Right forelimb (tissue), 1 donor: ENCODE data around the gene ZC3H10.
A peak's percentile ranks its signal among the peaks of the same experiment; 100 is the strongest.
"Not testable (repeated sequence)": the region's sequence is repeated elsewhere in the genome, so short reads cannot be mapped to it uniquely, and the experiment has no call there.

ENCODE experiments used
- DNase-seq: peaks from one replicate; pipeline ENCODE4 v3.0.0-alpha.2; 2018

The ZC3H10 gene

GRCh38 chr12:56117778-56118687 lies at the start of gene ZC3H10:
TSS of gene ZC3H10 (plus strand) at chr12:56118266. CDS start at chr12:56120563, 2,297 bp downstream.
- peak; percentile 96 for DNase-seq

GRCh38 chr12:56071648-56072047 lies 46.4 kb upstream of the ZC3H10 start:
- no peak for DNase-seq

- no peak for DNase-seq
These were observed 43.7 kb upstream of the ZC3H10 start for GRCh38 chr12:56074396-56074795.

- not testable (repeated sequence) for DNase-seq
These were observed 40.1 kb upstream of the ZC3H10 start for GRCh38 chr12:56077966-56078365.

GRCh38 chr12:56078427-56078826 lies 39.6 kb upstream of the ZC3H10 start:
- no peak for DNase-seq

- peak; percentile 84 for DNase-seq
These were observed 38.9 kb upstream of the ZC3H10 start for GRCh38 chr12:56078931-56079722.

- DNase-seq: peak; percentile 78
These were observed 38.1 kb upstream of the ZC3H10 start, which contains the start of gene ERBB3 for GRCh38 chr12:56079723-56080555. TSS of gene ERBB3 (plus strand) at chr12:56080165. CDS start at chr12:56080301, 136 bp downstream.

DNA sequence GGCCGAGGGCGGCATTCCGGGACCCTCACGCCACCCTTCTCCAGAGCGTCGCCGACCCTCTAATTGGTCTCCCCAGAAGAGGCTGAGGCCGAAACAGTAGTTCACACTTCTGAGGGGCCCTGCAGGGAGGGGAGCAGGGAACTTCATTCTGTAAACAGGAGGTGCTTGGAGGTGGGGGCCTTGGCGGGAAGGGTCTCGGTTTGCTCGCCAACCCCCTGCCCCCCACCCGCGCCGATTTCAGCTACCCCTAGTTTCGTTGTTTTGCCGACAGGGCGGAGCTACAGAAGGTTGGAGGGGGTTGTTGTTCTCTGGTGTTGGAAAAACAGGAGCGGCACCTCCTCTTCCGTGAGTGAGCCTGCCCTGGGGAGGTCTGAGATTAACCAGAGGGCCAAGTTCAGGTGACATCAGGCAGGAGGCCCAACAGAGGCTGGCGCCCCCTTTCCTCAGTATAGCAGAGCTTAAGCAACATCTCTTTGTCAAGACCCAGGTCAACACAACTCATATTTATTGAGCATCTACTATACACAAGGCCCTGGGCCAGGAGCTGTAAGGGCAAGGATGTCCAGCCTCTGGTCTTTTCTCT lies 37.4 kb upstream of the ZC3H10 start:
- no peak for DNase-seq

DNA sequence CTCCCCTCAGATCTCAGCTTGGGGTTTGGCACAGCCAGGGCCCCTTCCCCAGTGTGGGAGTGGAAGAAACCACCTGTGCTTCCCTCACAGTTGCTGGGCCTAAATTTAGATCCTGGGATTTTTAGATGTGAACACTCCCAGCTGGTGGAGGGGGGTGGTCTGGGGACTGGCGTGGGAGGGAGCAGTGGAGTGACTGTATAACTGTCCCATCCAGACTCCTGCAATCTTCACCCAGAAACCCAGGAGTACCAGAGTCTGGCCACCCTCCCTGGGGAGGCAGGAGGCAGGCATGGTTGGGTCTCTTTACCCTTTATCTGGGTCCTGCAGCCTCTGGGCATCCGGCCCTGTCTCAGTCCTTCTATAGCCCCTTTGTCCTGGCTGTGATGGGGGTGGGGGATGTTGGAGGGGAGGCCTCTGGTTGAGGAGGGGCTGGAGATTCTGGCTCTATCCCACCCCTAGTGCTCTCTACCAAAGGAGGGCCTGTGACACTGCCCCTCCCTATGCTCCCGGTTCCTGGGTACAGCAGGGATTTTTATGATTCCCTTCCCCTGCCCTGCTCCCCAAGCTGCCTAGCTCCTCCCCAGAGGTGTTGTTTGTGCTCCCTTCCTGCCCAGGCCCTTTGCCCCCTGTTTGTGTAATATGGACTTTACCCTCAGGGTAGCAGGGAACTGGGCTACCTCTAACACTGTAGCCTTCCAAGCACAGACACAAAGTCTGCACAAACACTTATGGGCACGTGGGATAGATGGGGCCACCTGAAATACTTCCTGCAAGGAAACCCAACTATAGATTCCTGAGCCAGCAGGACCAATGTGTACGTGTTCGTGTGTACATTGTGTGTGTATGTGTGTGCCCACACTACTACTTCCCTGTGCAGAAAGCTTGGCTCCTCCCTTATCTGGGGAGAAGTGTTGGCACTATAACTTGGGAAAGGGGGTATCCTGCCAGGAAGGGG lies 36.4 kb upstream of the ZC3H10 start:
- DNase-seq: no peak

- DNase-seq: no peak
These were observed 35.7 kb upstream of the ZC3H10 start for GRCh38 chr12:56082382-56082781.

DNA sequence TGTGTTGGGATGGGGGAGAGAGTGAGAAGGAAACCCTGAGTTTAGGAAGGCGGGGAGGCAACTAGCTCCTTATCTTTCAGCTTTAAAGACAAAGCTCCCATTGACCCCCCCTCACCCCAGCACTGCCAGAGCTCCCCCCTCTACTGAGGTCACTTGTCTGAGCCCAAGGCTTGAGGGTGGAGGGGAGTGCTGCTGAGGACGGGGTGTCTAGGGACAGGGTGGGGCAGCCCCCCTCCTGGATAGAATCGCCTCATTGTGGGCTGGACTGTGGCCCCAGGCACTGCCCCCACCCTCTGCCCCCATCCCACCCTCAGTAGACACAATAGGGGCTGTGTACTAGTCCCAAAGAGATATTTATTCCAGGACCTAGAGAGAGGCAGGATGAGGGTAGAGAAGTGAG lies 35.1 kb upstream of the ZC3H10 start:
- no peak for DNase-seq

- DNase-seq: no peak
These were observed 33.0 kb upstream of the ZC3H10 start for GRCh38 chr12:56084958-56085543.

- no peak for DNase-seq
These were observed 32.0 kb upstream of the ZC3H10 start for GRCh38 chr12:56086096-56086495.

DNA sequence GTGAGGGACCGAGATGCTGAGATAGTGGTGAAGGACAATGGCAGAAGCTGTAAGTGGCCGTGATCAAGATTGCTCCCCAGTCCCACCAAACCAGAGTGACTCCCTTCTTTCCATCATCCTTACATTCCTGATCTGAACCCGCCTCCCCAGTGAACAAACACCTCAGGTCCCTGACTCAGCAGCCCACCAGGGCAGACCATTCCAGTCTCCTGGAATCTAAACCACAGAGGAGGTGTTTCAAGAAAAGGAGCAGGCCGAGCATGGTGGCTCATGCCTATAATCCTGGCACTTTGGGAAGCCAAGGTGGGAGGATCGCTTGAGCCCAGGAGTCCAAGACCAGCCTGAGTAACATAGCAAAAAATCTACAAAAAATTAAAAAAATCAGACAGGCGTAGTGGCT lies 31.5 kb upstream of the ZC3H10 start:
- DNase-seq: no peak

DNA sequence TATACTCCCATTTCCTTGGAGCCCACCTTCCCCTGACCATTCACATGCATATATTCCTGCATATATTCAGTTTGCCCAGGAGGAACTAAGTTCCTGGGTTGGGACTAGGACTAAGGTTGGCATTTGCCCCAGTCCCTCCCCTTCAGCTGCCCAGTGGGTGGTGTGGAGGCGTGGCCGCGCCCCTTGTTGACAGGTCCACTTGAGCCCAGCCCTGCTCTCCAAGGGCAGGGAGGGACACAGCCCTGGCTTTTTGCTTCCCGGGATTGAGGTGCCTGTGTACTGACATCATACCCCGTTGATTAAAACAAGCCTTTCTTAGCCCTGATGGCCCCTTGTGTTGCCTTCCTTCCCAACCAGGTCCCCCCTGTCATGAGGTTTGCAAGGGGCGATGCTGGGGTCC lies 30.8 kb upstream of the ZC3H10 start:
- no peak for DNase-seq

DNA sequence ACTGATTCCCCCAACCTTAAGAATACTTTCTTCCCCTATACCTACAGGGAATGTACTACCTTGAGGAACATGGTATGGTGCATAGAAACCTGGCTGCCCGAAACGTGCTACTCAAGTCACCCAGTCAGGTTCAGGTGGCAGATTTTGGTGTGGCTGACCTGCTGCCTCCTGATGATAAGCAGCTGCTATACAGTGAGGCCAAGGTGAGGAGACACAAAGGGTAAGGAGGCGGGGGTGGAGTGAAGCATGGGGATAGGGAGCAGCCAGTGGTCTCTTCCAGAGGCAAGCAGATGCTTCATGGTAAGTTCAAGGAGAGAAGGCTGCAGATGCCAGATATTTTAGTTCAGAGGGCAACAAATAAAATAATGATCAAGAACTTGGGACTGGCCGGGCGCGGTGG lies 20.3 kb upstream of the ZC3H10 start:
- DNase-seq: no peak

DNA sequence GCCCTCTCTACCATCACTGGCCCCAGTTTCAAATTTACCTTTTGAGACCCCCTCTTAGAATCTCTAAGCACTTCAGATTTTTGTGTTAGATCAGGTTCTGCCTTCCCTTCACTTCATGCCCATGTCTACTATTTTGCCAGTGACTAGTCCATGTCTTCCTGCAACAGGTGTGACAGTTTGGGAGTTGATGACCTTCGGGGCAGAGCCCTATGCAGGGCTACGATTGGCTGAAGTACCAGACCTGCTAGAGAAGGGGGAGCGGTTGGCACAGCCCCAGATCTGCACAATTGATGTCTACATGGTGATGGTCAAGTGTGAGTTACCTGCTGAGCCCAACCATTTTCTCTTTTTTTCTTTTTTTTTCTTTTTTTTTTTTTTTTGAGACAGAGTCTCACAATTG lies 19.5 kb upstream of the ZC3H10 start:
- DNase-seq: no peak

DNA sequence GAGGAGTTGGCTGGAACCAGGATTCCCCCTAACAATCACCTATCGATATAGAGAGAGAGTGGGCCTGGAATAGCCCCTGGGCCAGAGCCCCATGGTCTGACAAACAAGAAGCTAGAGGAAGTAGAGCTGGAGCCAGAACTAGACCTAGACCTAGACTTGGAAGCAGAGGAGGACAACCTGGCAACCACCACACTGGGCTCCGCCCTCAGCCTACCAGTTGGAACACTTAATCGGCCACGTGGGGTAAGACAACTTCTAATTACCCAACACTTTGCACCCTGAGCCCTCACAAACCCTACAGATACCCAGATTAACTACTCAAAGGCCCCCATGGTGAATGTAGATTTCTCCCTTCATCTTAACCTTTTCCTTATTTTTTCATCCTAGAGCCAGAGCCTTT lies 18.3 kb upstream of the ZC3H10 start:
- no peak for DNase-seq

- no peak for DNase-seq
These were observed 17.0 kb upstream of the ZC3H10 start for GRCh38 chr12:56101045-56101444.

GRCh38 chr12:56102683-56103065 lies 15.4 kb upstream of the ZC3H10 start:
- DNase-seq: no peak
